ES-I3 (cell line): Measurements from ENCODE around the gene SEPTIN1.
"Not testable (repeated sequence)": the region's sequence is repeated elsewhere in the genome, so short reads cannot be mapped to it uniquely, and the experiment has no call there.

Experiments used
- H3K36me3 ChIP-seq: 2 replicates; pipeline ENCODE4 v1.6.1; 2013; ENCODE audit warnings: mild to moderate bottlenecking, low read length, control low read depth, moderate library complexity; ENCODE audit not compliant: insufficient read depth
- H3K4me1 ChIP-seq: 2 replicates; pipeline ENCODE4 v1.6.1; 2013; ENCODE audit warnings: mild to moderate bottlenecking, control low read depth, low read length; ENCODE audit not compliant: insufficient read depth
- H3K9ac ChIP-seq: 2 replicates; pipeline ENCODE4 v1.6.1; 2013; ENCODE audit warnings: low read depth, mild to moderate bottlenecking, low read length, moderate library complexity
- H3K9me3 ChIP-seq: 2 replicates; pipeline ENCODE4 v1.6.1; 2013; ENCODE audit warnings: mild to moderate bottlenecking, low read length, moderate library complexity; ENCODE audit not compliant: control insufficient read depth, insufficient read depth

Gene SEPTIN1

GRCh38 chr16:30413112-30413806 lies 30.9 kb upstream of the SEPTIN1 start:
- H3K4me1 ChIP-seq, result 0 out of 2 replicates have a peak, but pooled peaks cover 3% of the 10 kb centered on the region
- H3K9ac ChIP-seq, result no peak overlapping the region
- H3K9me3 ChIP-seq, result no peaks in the 10 kb centered on the region
- H3K36me3 ChIP-seq, result 0 out of 2 replicates have a peak, but pooled peaks cover 6% of the 10 kb centered on the region

DNA sequence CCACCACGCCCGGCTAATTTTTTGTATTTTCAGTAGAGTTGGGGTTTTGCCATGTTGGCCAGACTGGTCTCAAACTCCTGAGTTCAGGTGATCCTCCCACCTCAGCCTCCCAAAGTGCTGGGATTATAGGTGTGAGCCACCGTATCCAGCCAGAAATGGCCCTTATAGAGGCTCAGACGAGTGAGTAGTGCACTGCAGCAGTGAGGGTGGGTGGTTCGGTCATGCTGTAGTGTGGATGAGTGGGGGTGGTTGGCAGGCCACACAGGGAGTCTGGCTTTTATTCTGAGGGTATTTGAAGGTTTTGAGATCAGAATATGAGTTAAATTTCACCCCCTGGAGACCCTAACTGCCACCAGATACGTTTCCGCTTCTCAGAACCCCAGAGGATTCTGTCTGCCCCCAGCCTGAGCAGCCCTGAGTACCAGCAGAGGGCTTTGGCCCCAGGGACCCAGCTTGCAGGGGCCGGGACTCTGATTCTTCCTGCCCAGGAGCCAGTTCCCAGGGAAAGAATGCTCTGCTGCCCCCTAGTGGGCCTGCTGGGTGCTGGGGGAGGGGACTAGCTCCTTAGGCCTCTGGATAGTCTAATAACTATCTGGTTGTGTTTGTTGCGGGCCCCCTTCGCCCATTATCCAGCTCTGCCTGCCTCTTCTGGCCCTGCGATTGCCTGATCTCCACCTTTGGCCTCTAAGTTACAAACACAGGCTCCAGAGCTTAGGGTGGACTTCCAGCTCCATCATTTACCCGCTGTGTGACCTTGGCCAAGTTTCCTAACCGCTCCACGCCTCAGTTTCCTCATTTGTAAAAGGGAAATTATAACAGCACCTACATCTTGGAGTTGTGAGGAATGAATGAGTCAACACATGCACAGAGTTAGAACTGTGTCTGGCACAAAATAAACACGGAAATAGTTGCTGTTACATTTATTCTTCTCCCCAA lies 27.0 kb upstream of the SEPTIN1 start:
- H3K4me1 ChIP-seq, result 0 out of 2 replicates have a peak, but pooled peaks cover 3% of the 10 kb centered on the region
- H3K9me3 ChIP-seq, result no peaks in the 10 kb centered on the region
- no peak overlapping the region for H3K9ac ChIP-seq
- 0 out of 2 replicates have a peak, but pooled peaks cover 6% of the 10 kb centered on the region for H3K36me3 ChIP-seq

DNA sequence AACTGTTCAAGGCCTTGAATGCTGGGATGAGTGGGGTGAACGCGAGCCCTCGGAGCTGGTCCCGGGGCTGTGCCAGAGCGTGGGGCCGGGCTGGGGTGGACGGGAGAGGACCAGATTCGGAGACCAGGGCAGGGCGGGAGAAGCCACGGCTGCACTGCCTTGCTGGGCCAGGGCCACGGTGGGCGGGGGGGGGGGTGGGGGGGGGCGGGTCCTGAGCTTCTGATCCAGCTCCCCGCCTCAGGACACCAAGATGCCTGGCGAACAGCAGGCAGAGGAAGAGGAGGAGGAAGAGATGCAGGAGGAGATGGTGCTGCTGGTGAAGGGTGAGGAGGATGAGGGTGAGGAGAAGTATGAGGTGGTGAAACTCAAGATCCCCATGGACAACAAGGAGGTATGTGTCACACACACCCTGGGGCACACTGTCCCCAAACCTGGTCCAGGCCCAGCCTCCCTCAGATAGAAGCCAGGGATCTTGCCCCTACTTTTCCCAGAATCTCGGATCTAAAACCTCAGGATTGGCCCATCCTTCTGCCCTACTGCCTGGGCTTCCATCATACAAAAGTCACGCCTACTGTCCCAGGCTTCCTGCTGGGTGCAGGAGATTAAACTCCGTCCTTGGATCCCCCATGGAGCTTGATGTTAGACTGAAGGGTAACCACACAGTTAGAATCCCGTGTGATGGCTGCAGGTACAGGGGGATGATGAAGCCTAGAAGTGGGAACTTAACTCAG lies 25.6 kb upstream of the SEPTIN1 start:
- Histone ChIP-seq H3K36me3 (0 out of 2 replicates have a peak, but pooled peaks cover 6% of the 10 kb centered on the region), H3K9ac (peak overlapping the region; percentile 83), H3K9me3 (no peaks in the 10 kb centered on the region), H3K4me1 (0 out of 2 replicates have a peak, but pooled peaks cover 3% of the 10 kb centered on the region)

DNA sequence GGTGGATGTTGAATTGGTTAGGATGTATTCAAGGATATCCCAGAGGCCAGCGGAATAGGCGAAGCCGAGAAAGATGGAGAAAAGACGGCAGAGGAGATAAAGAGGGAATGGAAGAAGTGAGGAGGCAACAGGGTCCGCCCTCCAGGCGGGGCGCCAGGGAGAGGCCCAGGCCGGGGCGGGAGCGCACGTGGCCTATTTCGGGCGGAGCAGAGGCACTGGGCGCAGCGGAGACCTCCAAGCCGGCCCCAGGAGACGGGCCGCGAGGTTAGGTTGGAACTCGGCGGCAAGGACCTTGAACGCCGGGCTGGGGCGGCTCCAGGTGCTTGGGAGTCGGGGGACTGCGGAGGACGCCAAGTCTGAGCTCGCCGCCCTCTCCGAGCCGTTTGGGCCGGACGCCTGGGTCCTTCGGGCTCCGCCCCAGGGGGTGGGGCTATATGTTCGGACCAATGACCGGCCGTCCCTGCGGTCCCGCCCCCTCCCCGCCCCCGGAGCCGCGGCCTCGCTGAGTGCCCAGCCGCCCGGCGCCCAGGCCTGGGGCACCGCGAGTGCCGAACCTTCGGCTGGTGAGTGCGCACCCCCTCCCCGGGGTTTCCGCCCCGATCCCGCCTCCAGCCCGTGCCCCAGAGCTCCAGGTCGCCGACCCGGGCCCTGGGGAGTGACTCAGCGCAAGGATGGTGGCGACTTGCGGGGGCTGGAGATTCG lies 24.9 kb upstream of the SEPTIN1 start, which contains the start of gene ZNF771:
Gene ZNF771 (plus strand): TSS at position 505 of the 702 bp plus-strand sequence. CDS start 448 bp downstream, outside the sequence.
- Histone ChIP-seq H3K9ac (peak within 1 kb of the TSS; percentile 83), H3K36me3 (0 out of 2 replicates have a peak, but pooled peaks cover 6% of the 10 kb centered on the region), H3K9me3 (no peaks in the 10 kb centered on the region), H3K4me1 (0 out of 2 replicates have a peak, but pooled peaks cover 3% of the 10 kb centered on the region)

DNA sequence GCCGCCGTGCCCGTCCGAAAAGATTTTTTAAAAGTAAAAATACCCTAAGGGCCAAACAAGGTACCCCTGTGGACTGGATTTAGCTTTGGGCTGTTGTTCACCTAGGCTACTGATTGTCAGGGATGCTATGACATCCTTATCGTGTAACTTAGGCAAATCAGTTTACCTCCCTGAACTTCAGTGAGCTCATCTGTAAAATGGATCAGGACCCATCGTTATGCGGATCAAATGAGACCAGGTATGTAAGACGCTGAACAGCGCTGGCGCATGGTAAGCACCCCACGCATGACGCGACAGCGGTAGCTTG lies 24.4 kb upstream of the SEPTIN1 start:
- no peaks in the 10 kb centered on the region for H3K9me3 ChIP-seq
- peak overlapping the region; percentile 83 for H3K9ac ChIP-seq
- 0 out of 2 replicates have a peak, but pooled peaks cover 5% of the 10 kb centered on the region for H3K36me3 ChIP-seq
- 0 out of 2 replicates have a peak, but pooled peaks cover 3% of the 10 kb centered on the region for H3K4me1 ChIP-seq

DNA sequence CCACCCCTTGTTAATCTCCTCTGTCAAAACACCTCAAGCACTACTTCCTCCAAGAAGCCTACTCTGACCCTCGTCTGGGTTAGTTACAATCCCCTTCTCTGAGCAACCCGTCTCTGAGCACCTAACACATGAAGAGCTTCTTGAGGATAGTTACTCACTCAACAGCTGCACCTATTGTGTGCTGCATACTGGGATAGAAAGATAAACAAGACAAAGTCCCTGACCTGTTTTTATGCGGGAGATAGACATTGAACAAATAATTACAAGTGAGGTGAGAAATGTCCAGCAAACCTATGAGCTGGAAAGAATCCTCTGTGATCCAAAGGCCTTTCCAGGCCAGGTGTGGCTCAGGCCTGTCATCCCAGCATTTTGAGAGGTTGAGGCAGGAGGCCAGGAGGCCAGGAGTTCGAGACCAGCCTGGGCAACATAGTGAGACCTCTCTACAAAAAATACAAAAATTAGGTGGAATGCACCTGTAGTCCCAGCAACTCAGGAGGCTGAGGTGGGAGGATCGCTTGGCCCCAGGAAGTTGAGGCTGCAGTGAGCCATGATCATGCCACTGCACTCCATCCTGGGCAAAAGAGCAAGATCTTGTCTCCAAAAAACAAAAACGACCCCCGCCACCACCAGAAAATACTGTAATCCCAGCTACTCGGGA lies 19.5 kb upstream of the SEPTIN1 start:
- H3K4me1 ChIP-seq, result peaks cover 11% of the 10 kb centered on the region
- no peaks in the 10 kb centered on the region for H3K36me3 ChIP-seq
- no peak overlapping the region for H3K9ac ChIP-seq
- H3K9me3 ChIP-seq, result no peaks in the 10 kb centered on the region

GRCh38 chr16:30399435-30400186 lies 17.2 kb upstream of the SEPTIN1 start:
- Histone ChIP-seq H3K9ac (peak overlapping the region; percentile 79), H3K4me1 (peaks cover 11% of the 10 kb centered on the region), H3K36me3 (no peaks in the 10 kb centered on the region), H3K9me3 (no peaks in the 10 kb centered on the region)

DNA sequence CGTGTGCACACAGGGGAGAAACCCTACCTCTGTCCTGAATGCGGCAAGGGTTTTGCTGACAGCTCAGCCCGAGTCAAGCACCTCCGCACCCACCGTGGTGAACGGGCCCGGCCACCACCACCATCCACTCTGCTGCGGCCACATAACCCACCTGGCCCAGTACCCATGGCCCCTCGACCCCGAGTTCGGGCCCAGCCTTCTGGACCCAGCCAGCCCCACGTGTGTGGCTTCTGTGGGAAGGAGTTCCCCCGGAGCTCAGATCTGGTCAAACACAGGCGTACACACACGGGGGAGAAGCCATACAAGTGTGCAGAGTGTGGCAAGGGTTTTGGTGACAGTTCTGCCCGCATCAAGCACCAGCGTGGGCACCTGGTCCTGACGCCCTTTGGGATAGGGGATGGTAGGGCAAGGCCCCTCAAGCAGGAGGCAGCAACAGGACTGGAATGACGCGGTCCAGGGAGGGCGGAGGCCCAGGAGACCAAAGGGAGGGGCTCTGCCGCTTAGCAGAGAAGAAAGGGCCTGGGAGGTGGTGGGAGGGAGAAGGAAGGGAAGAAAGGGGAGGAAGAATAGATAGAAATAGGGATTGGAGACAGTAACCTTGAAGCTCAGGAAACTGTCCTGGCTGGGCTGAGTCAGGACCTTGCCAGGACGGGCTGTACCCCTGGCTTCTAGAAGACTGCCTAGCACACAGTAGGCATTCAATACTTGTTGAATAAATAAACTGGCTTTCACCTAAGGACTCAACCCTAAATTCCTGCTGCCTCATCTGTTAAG lies 16.5 kb upstream of the SEPTIN1 start:
- Histone ChIP-seq H3K36me3 (no peaks in the 10 kb centered on the region), H3K9me3 (no peaks in the 10 kb centered on the region), H3K9ac (no peak overlapping the region), H3K4me1 (peaks cover 15% of the 10 kb centered on the region)

DNA sequence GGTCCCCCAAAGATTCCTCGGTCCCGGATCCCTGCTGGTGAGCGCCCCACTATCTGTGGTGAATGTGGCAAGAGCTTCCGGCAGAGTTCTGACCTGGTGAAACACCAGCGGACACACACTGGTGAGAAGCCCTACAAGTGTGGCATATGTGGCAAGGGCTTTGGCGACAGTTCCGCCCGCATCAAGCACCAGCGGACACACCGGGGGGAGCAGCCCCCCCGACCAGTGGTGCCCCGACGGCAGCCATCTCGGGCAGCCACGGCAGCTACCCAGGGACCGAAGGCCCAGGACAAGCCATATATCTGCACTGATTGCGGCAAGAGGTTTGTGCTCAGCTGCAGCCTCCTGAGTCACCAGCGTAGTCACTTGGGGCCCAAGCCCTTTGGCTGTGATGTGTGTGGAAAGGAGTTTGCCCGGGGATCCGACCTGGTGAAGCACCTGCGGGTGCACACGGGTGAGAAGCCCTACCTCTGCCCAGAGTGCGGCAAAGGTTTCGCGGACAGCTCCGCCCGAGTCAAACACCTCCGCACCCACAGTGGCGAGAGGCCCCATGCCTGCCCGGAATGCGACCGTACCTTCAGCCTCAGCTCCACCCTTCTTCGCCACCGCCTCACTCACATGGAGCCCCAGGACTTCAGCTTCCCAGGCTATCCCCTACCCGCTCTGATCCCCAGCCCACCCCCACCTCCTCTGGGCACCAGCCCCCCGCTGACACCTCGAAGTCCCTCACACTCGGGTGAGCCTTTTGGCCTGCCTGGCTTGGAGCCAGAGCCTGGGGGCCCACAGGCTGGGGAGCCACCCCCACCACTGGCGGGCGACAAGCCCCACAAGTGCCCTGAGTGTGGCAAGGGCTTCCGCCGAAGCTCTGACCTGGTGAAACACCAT lies 15.7 kb upstream of the SEPTIN1 start:
- Histone ChIP-seq H3K36me3 (no peaks in the 10 kb centered on the region), H3K9ac (no peak overlapping the region), H3K4me1 (peaks cover 15% of the 10 kb centered on the region), H3K9me3 (no peaks in the 10 kb centered on the region)

DNA sequence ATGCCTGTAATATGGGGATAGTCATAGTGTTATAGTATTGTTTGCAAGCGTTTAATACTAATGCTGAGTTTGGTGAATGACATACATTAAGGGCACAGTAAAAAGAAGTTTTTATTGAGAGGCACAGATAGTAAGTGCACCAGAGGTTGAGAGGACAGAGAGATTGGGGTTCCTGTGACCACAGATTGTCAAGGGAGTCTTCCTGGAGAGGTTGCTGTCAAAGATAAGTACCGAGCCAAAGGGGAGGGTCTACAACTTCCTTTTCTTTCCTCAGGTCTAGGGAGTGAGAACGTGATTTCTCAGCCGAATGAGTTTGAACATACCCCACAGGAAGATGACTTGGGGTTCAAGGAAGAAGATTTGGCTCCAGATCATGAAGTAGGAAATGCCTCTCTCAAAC lies 14.7 kb upstream of the SEPTIN1 start:
- Histone ChIP-seq H3K9ac (no peak overlapping the region), H3K9me3 (no peaks in the 10 kb centered on the region), H3K4me1 (peaks cover 15% of the 10 kb centered on the region), H3K36me3 (no peaks in the 10 kb centered on the region)

GRCh38 chr16:30396627-30397026 lies 14.3 kb upstream of the SEPTIN1 start:
- H3K9me3 ChIP-seq, H3K36me3 ChIP-seq, H3K9ac ChIP-seq: not testable (repeated sequence)
- peaks cover 15% of the 10 kb centered on the region for H3K4me1 ChIP-seq
